HCT116 (cell line): ENCODE data around the gene CHRD.

Experiments
- MAX ChIP-seq: IDR thresholded peaks from 2 replicates; pipeline ENCODE4 v1.6.1; 2012
- SRF ChIP-seq: IDR thresholded peaks from 2 replicates; pipeline ENCODE4 v1.6.1; 2012; ENCODE audit warnings: low read depth
- TF ChIP-seq, protein P1 (sequence below), 3 experiments: fragments of 200-600 bp in 1 of 3; sonication (generic) in 1 of 3; IDR thresholded peaks in 2 of 3; conservative IDR thresholded peaks in 1 of 3; 2 replicates each; pipeline ENCODE4 v1.5.1; 2012 to 2017; ENCODE audit warnings: low read depth in 2 of 3, low read length in 2 of 3, antibody characterized with exemption in 1 of 3, borderline replicate concordance in 1 of 3, control low read depth in 1 of 3, mild to moderate bottlenecking in 1 of 3, mixed read lengths in 1 of 3, mixed run types in 1 of 3, moderate library complexity in 1 of 3; ENCODE audit not compliant: insufficient read depth in 1 of 3
- TF ChIP-seq, protein P2 (sequence below): IDR thresholded peaks from 2 replicates; pipeline ENCODE4 v1.6.1; 2012; ENCODE audit warnings: low read depth

DNA sequence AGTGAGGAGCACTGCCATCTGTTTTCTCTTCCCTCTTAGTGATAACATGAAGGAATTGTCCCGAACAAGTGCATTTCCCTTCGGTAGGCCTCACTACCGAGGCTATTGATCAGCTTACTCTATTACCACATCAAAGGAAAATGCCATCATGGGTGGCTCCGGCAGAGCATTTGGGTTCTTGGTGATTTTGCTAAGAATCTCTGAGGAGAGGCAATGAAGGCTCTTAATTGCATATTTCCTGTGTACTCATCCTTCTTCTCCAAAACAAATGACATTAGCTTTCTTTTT is 35.3 kb downstream of the CHRD start:
- TF ChIP-seq, protein P1, sequence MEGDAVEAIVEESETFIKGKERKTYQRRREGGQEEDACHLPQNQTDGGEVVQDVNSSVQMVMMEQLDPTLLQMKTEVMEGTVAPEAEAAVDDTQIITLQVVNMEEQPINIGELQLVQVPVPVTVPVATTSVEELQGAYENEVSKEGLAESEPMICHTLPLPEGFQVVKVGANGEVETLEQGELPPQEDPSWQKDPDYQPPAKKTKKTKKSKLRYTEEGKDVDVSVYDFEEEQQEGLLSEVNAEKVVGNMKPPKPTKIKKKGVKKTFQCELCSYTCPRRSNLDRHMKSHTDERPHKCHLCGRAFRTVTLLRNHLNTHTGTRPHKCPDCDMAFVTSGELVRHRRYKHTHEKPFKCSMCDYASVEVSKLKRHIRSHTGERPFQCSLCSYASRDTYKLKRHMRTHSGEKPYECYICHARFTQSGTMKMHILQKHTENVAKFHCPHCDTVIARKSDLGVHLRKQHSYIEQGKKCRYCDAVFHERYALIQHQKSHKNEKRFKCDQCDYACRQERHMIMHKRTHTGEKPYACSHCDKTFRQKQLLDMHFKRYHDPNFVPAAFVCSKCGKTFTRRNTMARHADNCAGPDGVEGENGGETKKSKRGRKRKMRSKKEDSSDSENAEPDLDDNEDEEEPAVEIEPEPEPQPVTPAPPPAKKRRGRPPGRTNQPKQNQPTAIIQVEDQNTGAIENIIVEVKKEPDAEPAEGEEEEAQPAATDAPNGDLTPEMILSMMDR (IDR thresholded peaks at IDR 0.05 in 2 of 3, conservative IDR thresholded peaks at IDR 0.05 in 1 of 3; ENCODE audit: borderline replicate concordance in 1 of 3, insufficient read depth in 1 of 3, low read depth in 2 of 3, low read length in 2 of 3) = no peak
- TF ChIP-seq, protein P2, sequence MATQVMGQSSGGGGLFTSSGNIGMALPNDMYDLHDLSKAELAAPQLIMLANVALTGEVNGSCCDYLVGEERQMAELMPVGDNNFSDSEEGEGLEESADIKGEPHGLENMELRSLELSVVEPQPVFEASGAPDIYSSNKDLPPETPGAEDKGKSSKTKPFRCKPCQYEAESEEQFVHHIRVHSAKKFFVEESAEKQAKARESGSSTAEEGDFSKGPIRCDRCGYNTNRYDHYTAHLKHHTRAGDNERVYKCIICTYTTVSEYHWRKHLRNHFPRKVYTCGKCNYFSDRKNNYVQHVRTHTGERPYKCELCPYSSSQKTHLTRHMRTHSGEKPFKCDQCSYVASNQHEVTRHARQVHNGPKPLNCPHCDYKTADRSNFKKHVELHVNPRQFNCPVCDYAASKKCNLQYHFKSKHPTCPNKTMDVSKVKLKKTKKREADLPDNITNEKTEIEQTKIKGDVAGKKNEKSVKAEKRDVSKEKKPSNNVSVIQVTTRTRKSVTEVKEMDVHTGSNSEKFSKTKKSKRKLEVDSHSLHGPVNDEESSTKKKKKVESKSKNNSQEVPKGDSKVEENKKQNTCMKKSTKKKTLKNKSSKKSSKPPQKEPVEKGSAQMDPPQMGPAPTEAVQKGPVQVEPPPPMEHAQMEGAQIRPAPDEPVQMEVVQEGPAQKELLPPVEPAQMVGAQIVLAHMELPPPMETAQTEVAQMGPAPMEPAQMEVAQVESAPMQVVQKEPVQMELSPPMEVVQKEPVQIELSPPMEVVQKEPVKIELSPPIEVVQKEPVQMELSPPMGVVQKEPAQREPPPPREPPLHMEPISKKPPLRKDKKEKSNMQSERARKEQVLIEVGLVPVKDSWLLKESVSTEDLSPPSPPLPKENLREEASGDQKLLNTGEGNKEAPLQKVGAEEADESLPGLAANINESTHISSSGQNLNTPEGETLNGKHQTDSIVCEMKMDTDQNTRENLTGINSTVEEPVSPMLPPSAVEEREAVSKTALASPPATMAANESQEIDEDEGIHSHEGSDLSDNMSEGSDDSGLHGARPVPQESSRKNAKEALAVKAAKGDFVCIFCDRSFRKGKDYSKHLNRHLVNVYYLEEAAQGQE = no peak
- TF ChIP-seq MAX (no peak), SRF (no peak)
